ES-I3 (cell line): ENCODE data around the gene GRAMD2A.

Source experiments
- H3K36me3 ChIP-seq: 2 replicates; pipeline ENCODE4 v1.6.1; 2013; ENCODE audit warnings: mild to moderate bottlenecking, low read length, control low read depth, moderate library complexity; ENCODE audit not compliant: insufficient read depth
- H3K4me1 ChIP-seq: 2 replicates; pipeline ENCODE4 v1.6.1; 2013; ENCODE audit warnings: mild to moderate bottlenecking, control low read depth, low read length; ENCODE audit not compliant: insufficient read depth
- H3K9ac ChIP-seq: 2 replicates; pipeline ENCODE4 v1.6.1; 2013; ENCODE audit warnings: low read depth, mild to moderate bottlenecking, low read length, moderate library complexity
- H3K9me3 ChIP-seq: 2 replicates; pipeline ENCODE4 v1.6.1; 2013; ENCODE audit warnings: mild to moderate bottlenecking, low read length, moderate library complexity; ENCODE audit not compliant: control insufficient read depth, insufficient read depth

GRAMD2A gene

DNA sequence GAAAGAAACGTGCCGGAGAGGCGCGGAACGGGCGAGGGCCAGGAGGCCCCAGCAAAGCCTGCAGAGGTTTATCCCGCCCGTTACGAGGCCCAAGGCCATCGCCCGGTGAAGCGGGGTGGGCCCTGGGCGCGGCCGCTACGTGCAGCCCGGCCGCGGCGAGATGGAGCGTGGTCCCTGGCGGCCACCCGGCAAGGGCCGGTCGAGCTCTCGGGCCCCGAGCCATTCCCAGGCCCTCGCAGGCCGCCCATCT is 32.3 kb upstream of the GRAMD2A start:
- Histone ChIP-seq H3K36me3 (no peaks in the 10 kb centered on the region), H3K9ac (peak overlapping the region; percentile 96), H3K4me1 (peaks cover 34% of the 10 kb centered on the region), H3K9me3 (no peaks in the 10 kb centered on the region)

- H3K4me1 ChIP-seq: peaks cover 34% of the 10 kb centered on the region
- H3K9me3 ChIP-seq: no peaks in the 10 kb centered on the region
- 0 out of 2 replicates have a peak, but pooled peaks cover under 1% of the 10 kb centered on the region for H3K36me3 ChIP-seq
- H3K9ac ChIP-seq: peak overlapping the region; percentile 96
Observed at GRCh38 chr15:72229076-72229946, 31.7 kb upstream of the GRAMD2A start.

DNA sequence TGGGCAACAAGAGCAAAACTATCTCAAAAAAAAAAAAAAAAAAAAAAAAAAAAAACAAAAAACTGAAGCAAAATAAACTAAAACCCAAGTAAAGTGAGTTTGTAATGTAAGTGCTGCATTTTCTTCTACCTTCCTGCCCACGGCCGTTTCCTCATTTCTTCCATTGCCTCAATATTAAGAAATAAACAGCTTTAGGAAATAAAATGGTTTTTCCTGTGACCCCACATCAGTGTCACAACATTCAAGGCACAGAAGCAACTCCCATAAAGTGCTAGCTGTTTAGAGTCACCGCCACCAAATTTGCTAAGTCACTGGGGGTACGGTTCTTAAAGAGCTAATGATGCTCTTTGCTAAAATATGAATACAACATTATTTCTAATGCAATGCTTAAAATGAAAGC is 30.1 kb upstream of the GRAMD2A start:
- Histone ChIP-seq H3K36me3 (0 out of 2 replicates have a peak, but pooled peaks cover 3% of the 10 kb centered on the region), H3K4me1 (peaks cover 46% of the 10 kb centered on the region), H3K9me3 (no peaks in the 10 kb centered on the region), H3K9ac (peak overlapping the region; percentile 96; the same call in 1 of the 2 replicates)

DNA sequence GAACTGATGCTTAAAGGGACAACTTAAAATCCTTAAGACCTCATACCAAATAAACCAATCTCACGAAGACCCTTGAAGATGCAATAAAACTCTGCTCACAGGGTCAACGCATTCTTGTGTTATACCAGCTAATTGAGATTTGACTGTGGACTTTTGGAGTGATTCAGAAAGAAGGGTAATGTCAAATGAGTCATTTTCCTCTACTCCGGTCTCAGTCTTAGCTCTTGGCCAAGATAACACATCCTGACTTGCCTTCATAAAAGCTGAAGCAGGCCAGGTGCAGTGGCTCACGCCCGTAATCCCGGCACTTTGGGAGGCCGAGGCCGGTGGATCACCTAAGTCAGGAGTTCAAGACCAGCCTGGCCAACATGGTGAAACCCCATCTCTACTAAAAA is 29.6 kb upstream of the GRAMD2A start:
- H3K9ac ChIP-seq: no peak overlapping the region; the same call in 1 of the 2 replicates
- 0 out of 2 replicates have a peak, but pooled peaks cover 5% of the 10 kb centered on the region for H3K36me3 ChIP-seq
- no peaks in the 10 kb centered on the region for H3K9me3 ChIP-seq
- peaks cover 42% of the 10 kb centered on the region for H3K4me1 ChIP-seq

GRCh38 chr15:72223278-72223677 is 25.7 kb upstream of the GRAMD2A start:
- no peak overlapping the region for H3K9ac ChIP-seq
- H3K9me3 ChIP-seq: no peaks in the 10 kb centered on the region
- H3K36me3 ChIP-seq: peaks cover 18% of the 10 kb centered on the region
- H3K4me1 ChIP-seq: peaks cover 34% of the 10 kb centered on the region

GRCh38 chr15:72222393-72222792 is 24.8 kb upstream of the GRAMD2A start:
- H3K9me3 ChIP-seq: no peaks in the 10 kb centered on the region
- H3K36me3 ChIP-seq: peaks cover 26% of the 10 kb centered on the region
- H3K9ac ChIP-seq: no peak overlapping the region
- peaks cover 28% of the 10 kb centered on the region; the same call in 1 of the 2 replicates for H3K4me1 ChIP-seq

DNA sequence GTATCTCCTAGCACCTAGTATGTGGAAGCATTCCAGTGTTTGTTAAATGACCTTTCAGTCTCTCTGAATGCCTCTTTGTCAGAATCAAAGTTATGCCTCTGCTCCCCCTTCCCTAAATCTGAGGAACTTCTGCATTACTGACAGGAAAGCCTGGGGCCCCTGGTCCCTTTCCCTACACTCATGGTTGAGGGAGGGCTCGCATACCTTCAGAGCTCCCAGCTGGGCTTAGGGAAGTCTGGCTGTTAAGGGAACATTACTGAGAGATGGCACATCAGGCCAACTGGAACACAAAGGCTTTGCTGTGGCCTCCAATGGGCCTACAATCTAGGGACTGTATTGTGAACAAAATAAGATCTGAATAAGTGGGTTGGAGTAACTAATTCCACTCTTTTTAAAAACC is 23.1 kb upstream of the GRAMD2A start:
- Histone ChIP-seq H3K36me3 (peaks cover 41% of the 10 kb centered on the region), H3K9me3 (no peaks in the 10 kb centered on the region), H3K4me1 (peaks cover 18% of the 10 kb centered on the region; the same call in 1 of the 2 replicates), H3K9ac (no peak overlapping the region)

- Histone ChIP-seq H3K9ac (no peak overlapping the region), H3K36me3 (peaks cover 47% of the 10 kb centered on the region), H3K4me1 (peaks cover 4% of the 10 kb centered on the region; the same call in 1 of the 2 replicates)
Observed at GRCh38 chr15:72217216-72217615, 19.6 kb upstream of the GRAMD2A start.

GRCh38 chr15:72216079-72216478 is 18.5 kb upstream of the GRAMD2A start:
- Histone ChIP-seq H3K9ac (no peak overlapping the region), H3K4me1 (peaks cover 3% of the 10 kb centered on the region; the same call in 1 of the 2 replicates), H3K9me3 (no peaks in the 10 kb centered on the region), H3K36me3 (peaks cover 54% of the 10 kb centered on the region)

More at GRCh38 chr15:72217216-72217615, 19.6 kb upstream of the GRAMD2A start:
- H3K9me3 ChIP-seq: no peaks in the 10 kb centered on the region

GRCh38 chr15:72207558-72208085 is 10.0 kb upstream of the GRAMD2A start:
- H3K4me1 ChIP-seq: no peaks in the 10 kb centered on the region
- no peaks in the 10 kb centered on the region for H3K9me3 ChIP-seq
- H3K9ac ChIP-seq: no peak overlapping the region
- peaks cover 83% of the 10 kb centered on the region for H3K36me3 ChIP-seq

DNA sequence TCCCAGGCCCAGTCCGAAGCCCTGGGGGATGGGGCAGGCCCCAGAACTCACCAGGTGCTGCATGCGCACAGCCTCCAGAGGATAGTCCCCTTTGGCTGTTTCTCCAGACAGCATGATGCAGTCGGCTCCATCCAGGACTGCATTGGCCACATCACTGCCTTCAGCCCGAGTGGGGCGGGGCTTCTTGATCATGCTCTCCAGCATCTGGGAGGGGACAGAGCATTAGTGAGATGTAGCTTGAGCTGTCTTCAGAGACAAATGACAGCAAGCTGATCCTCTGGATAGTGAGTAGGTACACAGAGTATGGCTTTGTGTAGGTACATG is 9.1 kb upstream of the GRAMD2A start:
- Histone ChIP-seq H3K4me1 (no peaks in the 10 kb centered on the region), H3K9ac (no peak overlapping the region), H3K9me3 (no peaks in the 10 kb centered on the region), H3K36me3 (peaks cover 79% of the 10 kb centered on the region)

DNA sequence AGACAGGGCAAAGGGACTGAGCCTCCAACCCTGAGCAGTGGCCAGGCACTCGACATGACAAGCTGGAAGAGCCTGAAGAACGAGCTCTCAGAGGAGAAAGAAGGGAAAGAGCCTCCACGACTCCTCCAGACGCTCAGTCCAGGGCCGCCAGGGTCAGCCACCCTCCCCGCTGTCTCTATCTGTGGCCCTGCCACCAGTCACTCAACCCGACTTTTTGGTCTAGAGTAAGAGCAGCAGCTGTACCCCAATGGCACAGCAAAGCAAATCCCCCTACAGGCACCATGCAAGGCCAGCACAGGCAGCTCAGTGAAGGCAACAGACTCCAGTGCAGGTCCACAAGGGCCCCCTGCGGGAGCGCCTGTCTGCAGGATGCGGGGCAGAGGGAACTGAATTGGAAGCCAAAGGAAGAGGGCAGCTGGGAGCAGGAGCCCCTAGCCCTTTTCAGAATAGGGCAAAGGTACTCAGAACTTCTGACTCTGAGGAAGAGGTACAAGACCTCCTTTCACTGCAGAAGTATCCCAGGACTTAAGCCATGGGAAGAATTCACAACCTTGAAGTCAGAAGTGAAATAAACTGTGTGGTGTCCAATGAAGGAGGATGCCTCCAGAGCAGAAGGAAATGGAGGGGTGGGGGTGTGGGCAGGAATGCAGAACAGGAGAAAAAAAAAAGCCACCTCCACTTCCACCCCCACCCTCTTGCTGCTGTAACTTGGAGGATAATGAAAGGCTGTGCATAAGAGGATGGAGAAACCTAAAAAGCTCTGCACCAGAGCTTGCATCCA is 8.5 kb upstream of the GRAMD2A start:
- Histone ChIP-seq H3K9ac (no peak overlapping the region), H3K9me3 (no peaks in the 10 kb centered on the region), H3K36me3 (peaks cover 74% of the 10 kb centered on the region), H3K4me1 (no peaks in the 10 kb centered on the region)

- no peaks in the 10 kb centered on the region for H3K4me1 ChIP-seq
- no peak overlapping the region for H3K9ac ChIP-seq
- no peaks in the 10 kb centered on the region for H3K9me3 ChIP-seq
- H3K36me3 ChIP-seq: peaks cover 68% of the 10 kb centered on the region
Observed at GRCh38 chr15:72205273-72205672, 7.7 kb upstream of the GRAMD2A start.

- peaks cover 57% of the 10 kb centered on the region for H3K36me3 ChIP-seq
- H3K4me1 ChIP-seq: no peaks in the 10 kb centered on the region
- no peaks in the 10 kb centered on the region for H3K9me3 ChIP-seq
- no peak overlapping the region for H3K9ac ChIP-seq
Observed at GRCh38 chr15:72203507-72203837, 5.9 kb upstream of the GRAMD2A start.
